Measurements from ENCODE around the gene PADI3. TPM values are rescaled to one million over a fixed set of nuclear protein-coding genes. Genes with fewer than 3 reads are reported as not detected.

PADI3 gene
- total RNA-seq, 4 donors from 2014 or later = not detected

- TF ChIP-seq CTCF (IDR thresholded peaks at IDR 0.05; ENCODE audit: low read depth) = no peak
Measured at GRCh38 chr1:17276568-17276967, 27.7 kb downstream of the PADI3 start.

- TF ChIP-seq CTCF (IDR thresholded peaks at IDR 0.05; ENCODE audit: low read depth) = no peak
Measured at GRCh38 chr1:17277511-17278159, 28.7 kb downstream of the PADI3 start.

- no peak for TF ChIP-seq CTCF (IDR thresholded peaks at IDR 0.05; ENCODE audit: low read depth)
Measured at GRCh38 chr1:17278996-17279830, 30.3 kb downstream of the PADI3 start.

GRCh38 chr1:17280436-17280835 lies 31.5 kb downstream of the PADI3 start:
- no peak for TF ChIP-seq CTCF (IDR thresholded peaks at IDR 0.05; ENCODE audit: low read depth)

GRCh38 chr1:17280894-17281293 lies 32.0 kb downstream of the PADI3 start:
- TF ChIP-seq CTCF (IDR thresholded peaks at IDR 0.05; ENCODE audit: low read depth) = no peak

GRCh38 chr1:17281775-17282181 lies 32.9 kb downstream of the PADI3 start:
- TF ChIP-seq CTCF (IDR thresholded peaks at IDR 0.05; ENCODE audit: low read depth) = no peak

GRCh38 chr1:17282836-17283235 lies 33.9 kb downstream of the PADI3 start:
- no peak for TF ChIP-seq CTCF (IDR thresholded peaks at IDR 0.05; ENCODE audit: low read depth)
